ENCODE measurements around the gene SSBP3. TPM values are rescaled to one million over a fixed set of nuclear protein-coding genes. Genes with fewer than 3 reads are reported as not detected.

The SSBP3 gene
- total and polyA plus RNA-seq, 2 experiments from 2014 or later = 47.4 to 68.6 TPM

DNA sequence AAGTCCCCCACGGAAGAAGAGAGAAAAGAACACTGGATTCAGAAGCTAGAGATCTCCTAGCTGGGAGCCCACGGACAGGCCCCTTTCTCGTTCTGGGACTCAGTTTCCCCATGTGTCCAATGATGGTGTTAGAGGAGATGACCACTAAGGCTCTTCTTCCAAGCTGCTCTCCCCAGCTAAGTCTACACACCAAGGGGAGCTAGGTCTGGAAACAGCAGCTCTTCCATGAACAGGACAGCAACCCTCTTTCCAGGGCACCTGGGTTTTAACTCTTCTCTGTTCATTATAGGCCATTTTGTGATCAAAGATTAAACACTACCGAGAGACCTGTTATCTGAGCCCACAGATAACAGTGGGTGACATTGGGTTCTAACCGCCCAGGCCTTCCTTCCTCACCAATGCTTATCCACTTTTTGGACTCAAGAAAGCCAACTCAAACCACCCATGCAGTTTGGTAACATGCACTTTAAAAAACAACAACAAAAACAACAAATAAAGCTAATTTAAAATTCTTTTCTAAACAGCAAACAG, 120.3 kb downstream of the SSBP3 start (continued):
- TF ChIP-seq, protein P1, sequence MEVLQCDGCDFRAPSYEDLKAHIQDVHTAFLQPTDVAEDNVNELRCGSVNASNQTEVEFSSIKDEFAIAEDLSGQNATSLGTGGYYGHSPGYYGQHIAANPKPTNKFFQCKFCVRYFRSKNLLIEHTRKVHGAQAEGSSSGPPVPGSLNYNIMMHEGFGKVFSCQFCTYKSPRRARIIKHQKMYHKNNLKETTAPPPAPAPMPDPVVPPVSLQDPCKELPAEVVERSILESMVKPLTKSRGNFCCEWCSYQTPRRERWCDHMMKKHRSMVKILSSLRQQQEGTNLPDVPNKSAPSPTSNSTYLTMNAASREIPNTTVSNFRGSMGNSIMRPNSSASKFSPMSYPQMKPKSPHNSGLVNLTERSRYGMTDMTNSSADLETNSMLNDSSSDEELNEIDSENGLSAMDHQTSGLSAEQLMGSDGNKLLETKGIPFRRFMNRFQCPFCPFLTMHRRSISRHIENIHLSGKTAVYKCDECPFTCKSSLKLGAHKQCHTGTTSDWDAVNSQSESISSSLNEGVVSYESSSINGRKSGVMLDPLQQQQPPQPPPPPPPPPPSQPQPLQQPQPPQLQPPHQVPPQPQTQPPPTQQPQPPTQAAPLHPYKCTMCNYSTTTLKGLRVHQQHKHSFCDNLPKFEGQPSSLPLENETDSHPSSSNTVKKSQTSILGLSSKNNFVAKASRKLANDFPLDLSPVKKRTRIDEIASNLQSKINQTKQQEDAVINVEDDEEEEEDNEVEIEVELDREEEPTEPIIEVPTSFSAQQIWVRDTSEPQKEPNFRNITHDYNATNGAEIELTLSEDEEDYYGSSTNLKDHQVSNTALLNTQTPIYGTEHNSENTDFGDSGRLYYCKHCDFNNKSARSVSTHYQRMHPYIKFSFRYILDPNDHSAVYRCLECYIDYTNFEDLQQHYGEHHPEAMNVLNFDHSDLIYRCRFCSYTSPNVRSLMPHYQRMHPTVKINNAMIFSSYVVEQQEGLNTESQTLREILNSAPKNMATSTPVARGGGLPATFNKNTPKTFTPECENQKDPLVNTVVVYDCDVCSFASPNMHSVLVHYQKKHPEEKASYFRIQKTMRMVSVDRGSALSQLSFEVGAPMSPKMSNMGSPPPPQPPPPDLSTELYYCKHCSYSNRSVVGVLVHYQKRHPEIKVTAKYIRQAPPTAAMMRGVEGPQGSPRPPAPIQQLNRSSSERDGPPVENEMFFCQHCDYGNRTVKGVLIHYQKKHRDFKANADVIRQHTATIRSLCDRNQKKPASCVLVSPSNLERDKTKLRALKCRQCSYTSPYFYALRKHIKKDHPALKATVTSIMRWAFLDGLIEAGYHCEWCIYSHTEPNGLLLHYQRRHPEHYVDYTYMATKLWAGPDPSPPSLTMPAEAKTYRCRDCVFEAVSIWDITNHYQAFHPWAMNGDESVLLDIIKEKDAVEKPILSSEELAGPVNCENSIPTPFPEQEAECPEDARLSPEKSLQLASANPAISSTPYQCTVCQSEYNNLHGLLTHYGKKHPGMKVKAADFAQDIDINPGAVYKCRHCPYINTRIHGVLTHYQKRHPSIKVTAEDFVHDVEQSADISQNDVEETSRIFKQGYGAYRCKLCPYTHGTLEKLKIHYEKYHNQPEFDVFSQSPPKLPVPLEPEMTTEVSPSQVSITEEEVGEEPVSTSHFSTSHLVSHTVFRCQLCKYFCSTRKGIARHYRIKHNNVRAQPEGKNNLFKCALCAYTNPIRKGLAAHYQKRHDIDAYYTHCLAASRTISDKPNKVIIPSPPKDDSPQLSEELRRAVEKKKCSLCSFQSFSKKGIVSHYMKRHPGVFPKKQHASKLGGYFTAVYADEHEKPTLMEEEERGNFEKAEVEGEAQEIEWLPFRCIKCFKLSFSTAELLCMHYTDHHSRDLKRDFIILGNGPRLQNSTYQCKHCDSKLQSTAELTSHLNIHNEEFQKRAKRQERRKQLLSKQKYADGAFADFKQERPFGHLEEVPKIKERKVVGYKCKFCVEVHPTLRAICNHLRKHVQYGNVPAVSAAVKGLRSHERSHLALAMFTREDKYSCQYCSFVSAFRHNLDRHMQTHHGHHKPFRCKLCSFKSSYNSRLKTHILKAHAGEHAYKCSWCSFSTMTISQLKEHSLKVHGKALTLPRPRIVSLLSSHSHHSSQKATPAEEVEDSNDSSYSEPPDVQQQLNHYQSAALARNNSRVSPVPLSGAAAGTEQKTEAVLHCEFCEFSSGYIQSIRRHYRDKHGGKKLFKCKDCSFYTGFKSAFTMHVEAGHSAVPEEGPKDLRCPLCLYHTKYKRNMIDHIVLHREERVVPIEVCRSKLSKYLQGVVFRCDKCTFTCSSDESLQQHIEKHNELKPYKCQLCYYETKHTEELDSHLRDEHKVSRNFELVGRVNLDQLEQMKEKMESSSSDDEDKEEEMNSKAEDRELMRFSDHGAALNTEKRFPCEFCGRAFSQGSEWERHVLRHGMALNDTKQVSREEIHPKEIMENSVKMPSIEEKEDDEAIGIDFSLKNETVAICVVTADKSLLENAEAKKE (CRISPR knock-in tag; IDR thresholded peaks at IDR 0.05) = no peak
- no peak for TF ChIP-seq EZH2phosphoT487 (IDR thresholded peaks at IDR 0.05; ENCODE audit: unreplicated experiment)
- TF ChIP-seq ZNF331 (CRISPR knock-in tag; IDR thresholded peaks at IDR 0.05; ENCODE audit: low read depth) = no peak
- TF ChIP-seq, protein P2, sequence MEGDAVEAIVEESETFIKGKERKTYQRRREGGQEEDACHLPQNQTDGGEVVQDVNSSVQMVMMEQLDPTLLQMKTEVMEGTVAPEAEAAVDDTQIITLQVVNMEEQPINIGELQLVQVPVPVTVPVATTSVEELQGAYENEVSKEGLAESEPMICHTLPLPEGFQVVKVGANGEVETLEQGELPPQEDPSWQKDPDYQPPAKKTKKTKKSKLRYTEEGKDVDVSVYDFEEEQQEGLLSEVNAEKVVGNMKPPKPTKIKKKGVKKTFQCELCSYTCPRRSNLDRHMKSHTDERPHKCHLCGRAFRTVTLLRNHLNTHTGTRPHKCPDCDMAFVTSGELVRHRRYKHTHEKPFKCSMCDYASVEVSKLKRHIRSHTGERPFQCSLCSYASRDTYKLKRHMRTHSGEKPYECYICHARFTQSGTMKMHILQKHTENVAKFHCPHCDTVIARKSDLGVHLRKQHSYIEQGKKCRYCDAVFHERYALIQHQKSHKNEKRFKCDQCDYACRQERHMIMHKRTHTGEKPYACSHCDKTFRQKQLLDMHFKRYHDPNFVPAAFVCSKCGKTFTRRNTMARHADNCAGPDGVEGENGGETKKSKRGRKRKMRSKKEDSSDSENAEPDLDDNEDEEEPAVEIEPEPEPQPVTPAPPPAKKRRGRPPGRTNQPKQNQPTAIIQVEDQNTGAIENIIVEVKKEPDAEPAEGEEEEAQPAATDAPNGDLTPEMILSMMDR (conservative IDR thresholded peaks at IDR 0.05; ENCODE audit: low read depth in 2 of 2) = no peak
- TF ChIP-seq, protein P3, sequence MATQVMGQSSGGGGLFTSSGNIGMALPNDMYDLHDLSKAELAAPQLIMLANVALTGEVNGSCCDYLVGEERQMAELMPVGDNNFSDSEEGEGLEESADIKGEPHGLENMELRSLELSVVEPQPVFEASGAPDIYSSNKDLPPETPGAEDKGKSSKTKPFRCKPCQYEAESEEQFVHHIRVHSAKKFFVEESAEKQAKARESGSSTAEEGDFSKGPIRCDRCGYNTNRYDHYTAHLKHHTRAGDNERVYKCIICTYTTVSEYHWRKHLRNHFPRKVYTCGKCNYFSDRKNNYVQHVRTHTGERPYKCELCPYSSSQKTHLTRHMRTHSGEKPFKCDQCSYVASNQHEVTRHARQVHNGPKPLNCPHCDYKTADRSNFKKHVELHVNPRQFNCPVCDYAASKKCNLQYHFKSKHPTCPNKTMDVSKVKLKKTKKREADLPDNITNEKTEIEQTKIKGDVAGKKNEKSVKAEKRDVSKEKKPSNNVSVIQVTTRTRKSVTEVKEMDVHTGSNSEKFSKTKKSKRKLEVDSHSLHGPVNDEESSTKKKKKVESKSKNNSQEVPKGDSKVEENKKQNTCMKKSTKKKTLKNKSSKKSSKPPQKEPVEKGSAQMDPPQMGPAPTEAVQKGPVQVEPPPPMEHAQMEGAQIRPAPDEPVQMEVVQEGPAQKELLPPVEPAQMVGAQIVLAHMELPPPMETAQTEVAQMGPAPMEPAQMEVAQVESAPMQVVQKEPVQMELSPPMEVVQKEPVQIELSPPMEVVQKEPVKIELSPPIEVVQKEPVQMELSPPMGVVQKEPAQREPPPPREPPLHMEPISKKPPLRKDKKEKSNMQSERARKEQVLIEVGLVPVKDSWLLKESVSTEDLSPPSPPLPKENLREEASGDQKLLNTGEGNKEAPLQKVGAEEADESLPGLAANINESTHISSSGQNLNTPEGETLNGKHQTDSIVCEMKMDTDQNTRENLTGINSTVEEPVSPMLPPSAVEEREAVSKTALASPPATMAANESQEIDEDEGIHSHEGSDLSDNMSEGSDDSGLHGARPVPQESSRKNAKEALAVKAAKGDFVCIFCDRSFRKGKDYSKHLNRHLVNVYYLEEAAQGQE (IDR thresholded peaks at IDR 0.05; ENCODE audit: unreplicated experiment) = no peak
